COLO829 (cell line): ENCODE data around the gene PAM.
A peak's percentile ranks its signal among the peaks of the same experiment; 100 is the strongest.
"Not testable (repeated sequence)": the region's sequence is repeated elsewhere in the genome, so short reads cannot be mapped to it uniquely, and the experiment has no call there.

Source experiments
- DNase-seq: peaks from one replicate; pipeline ENCODE4 v3.0.0; 2012; ENCODE audit warnings: low spot score

PAM gene

GRCh38 chr5:102903074-102903871 lies 148.2 kb downstream of the PAM start:
- no peak for DNase-seq

- DNase-seq, result no peak
These were observed 150.0 kb downstream of the PAM start for GRCh38 chr5:102905056-102905455.

- DNase-seq, result not testable (repeated sequence)
These were observed 152.0 kb downstream of the PAM start for GRCh38 chr5:102907099-102907498.

GRCh38 chr5:102910240-102911226 lies 155.4 kb downstream of the PAM start:
- DNase-seq, result no peak

GRCh38 chr5:102911973-102912372 lies 156.9 kb downstream of the PAM start:
- peak; percentile 12 for DNase-seq

- DNase-seq, result no peak
These were observed 161.0 kb downstream of the PAM start for GRCh38 chr5:102916109-102916508.

GRCh38 chr5:102918986-102919610 lies 164.0 kb downstream of the PAM start:
- no peak for DNase-seq

GRCh38 chr5:102920762-102921161 lies 165.7 kb downstream of the PAM start:
- no peak for DNase-seq

GRCh38 chr5:102921341-102922044 lies 166.4 kb downstream of the PAM start:
- no peak for DNase-seq

- DNase-seq, result no peak
These were observed 167.1 kb downstream of the PAM start for GRCh38 chr5:102922111-102922720.

GRCh38 chr5:102922799-102923477 lies 167.8 kb downstream of the PAM start:
- no peak for DNase-seq

GRCh38 chr5:102924963-102925362 lies 169.9 kb downstream of the PAM start:
- DNase-seq, result no peak

GRCh38 chr5:102927007-102927406 lies 171.9 kb downstream of the PAM start:
- DNase-seq, result no peak

- no peak for DNase-seq
These were observed 175.1 kb downstream of the PAM start for GRCh38 chr5:102930244-102930643.

GRCh38 chr5:102931085-102931725 lies 176.1 kb downstream of the PAM start:
- no peak for DNase-seq

GRCh38 chr5:102932781-102933180 lies 177.7 kb downstream of the PAM start:
- no peak for DNase-seq

- DNase-seq, result no peak
These were observed 178.2 kb downstream of the PAM start for GRCh38 chr5:102933316-102933715.

- DNase-seq, result no peak
These were observed 178.8 kb downstream of the PAM start for GRCh38 chr5:102933721-102934459.

- DNase-seq, result peak; percentile 60
These were observed 182.8 kb downstream of the PAM start for GRCh38 chr5:102937894-102938293.

GRCh38 chr5:102941111-102941510 lies 186.0 kb downstream of the PAM start:
- DNase-seq, result no peak
